DOHH2 (cell line): ENCODE data around the gene PPP1R26.

Source experiments
- EZH2phosphoT487 ChIP-seq: fragments of 200-600 bp; sonication (generic); IDR thresholded peaks from 2 replicates; pipeline ENCODE4 v1.6.1; 2017; ENCODE audit warnings: borderline replicate concordance, mild to moderate bottlenecking, antibody characterized with exemption, low read length, moderate library complexity, mixed read lengths
- TF ChIP-seq, protein P1 (sequence below): fragments of 200-600 bp; sonication (generic); IDR thresholded peaks from one replicate; pipeline ENCODE4 v1.5.1; 2014; ENCODE audit warnings: antibody characterized with exemption, mild to moderate bottlenecking, low read depth, low read length; ENCODE audit not compliant: poor library complexity, severe bottlenecking

DNA sequence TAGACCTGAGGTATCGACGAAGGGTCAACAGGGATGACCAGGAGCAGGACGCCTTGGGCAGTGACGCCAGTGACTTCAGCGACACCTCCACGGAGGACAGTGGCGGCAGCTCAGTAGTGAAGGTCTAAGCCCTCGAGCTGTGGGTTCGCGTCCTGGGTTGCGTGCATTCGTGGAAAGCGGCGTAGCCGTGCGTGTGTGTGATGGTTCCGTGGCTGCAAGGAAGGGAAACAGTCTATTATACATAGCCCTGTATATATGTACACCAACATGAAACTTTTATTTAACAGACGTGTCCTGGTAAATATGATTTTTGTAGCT lies 8.4 kb downstream of the PPP1R26 start:
- TF ChIP-seq, protein P1, sequence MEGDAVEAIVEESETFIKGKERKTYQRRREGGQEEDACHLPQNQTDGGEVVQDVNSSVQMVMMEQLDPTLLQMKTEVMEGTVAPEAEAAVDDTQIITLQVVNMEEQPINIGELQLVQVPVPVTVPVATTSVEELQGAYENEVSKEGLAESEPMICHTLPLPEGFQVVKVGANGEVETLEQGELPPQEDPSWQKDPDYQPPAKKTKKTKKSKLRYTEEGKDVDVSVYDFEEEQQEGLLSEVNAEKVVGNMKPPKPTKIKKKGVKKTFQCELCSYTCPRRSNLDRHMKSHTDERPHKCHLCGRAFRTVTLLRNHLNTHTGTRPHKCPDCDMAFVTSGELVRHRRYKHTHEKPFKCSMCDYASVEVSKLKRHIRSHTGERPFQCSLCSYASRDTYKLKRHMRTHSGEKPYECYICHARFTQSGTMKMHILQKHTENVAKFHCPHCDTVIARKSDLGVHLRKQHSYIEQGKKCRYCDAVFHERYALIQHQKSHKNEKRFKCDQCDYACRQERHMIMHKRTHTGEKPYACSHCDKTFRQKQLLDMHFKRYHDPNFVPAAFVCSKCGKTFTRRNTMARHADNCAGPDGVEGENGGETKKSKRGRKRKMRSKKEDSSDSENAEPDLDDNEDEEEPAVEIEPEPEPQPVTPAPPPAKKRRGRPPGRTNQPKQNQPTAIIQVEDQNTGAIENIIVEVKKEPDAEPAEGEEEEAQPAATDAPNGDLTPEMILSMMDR = no peak
- no peak for TF ChIP-seq EZH2phosphoT487
